Activated naive CD8-positive, alpha-beta T cell treated with anti-CD3 and anti-CD28 coated beads, Interleukin-2, amount 10 ng/mL, durations not matched to agents 7 days and 5 days (primary cell): Measurements from ENCODE around the gene CCDC170. TPM values are rescaled to one million over a fixed set of nuclear protein-coding genes. Genes with fewer than 3 reads are reported as not detected.

Experiments
- ATAC-seq: fragments of 150-1000 bp; cut with Tn5 transposase; one replicate; pipeline ENCODE4 v1.10.0; 2021; ENCODE audit warnings: low read depth, moderate library complexity
- POLR2A ChIA-PET: fragments of 350-600 bp; sonication (Branson Sonifier 250); formaldehyde crosslinking; loops from one replicate; lab custom pipeline; 2021; ENCODE audit warnings: antibody characterized with exemption; lab: Charles Lee
- DNase-seq: peaks from one replicate; pipeline ENCODE4 v3.0.0; 2021
- H3K27ac Mint-ChIP-seq: one replicate; pipeline ENCODE4 v1.8.0; 2022; ENCODE audit warnings: mild to moderate bottlenecking, mixed read lengths
- H3K27me3 Mint-ChIP-seq: one replicate; pipeline ENCODE4 v1.8.0; 2022; ENCODE audit warnings: mild to moderate bottlenecking, moderate library complexity, mixed read lengths
- H3K36me3 Mint-ChIP-seq: one replicate; pipeline ENCODE4 v1.8.0; 2021; ENCODE audit warnings: mild to moderate bottlenecking, mixed read lengths
- H3K4me1 Mint-ChIP-seq: one replicate; pipeline ENCODE4 v1.8.0; 2021; ENCODE audit warnings: mixed read lengths
- H3K4me3 Mint-ChIP-seq: one replicate; pipeline ENCODE4 v1.8.0; 2022; ENCODE audit warnings: mild to moderate bottlenecking, moderate library complexity, mixed read lengths
- H3K9me3 Mint-ChIP-seq: one replicate; pipeline ENCODE4 v1.8.0; 2021; ENCODE audit warnings: mixed read lengths
- total RNA-seq, 2 experiments: library from RNA; stranded (reverse); gene quantifications; one replicate each; pipeline ENCODE4 v1.2.3, GENCODE V29; 2021

CCDC170 gene
- total RNA-seq, 2 experiments from 2014 or later, result not detected

GRCh38 chr6:151576633-151577032 is 82.8 kb downstream of the CCDC170 start:
- POLR2A ChIA-PET, result no interaction called here
- H3K36me3 Mint-ChIP-seq, result no peaks in the 10 kb centered on the region
- ATAC-seq (no peak), DNase-seq (no peak)
- no peaks in the 10 kb centered on the region for H3K27me3 Mint-ChIP-seq
- H3K9me3 Mint-ChIP-seq, result no peaks in the 10 kb centered on the region
- no peak overlapping the region for H3K4me3 Mint-ChIP-seq
- no peak overlapping the region for H3K27ac Mint-ChIP-seq
- no peaks in the 10 kb centered on the region for H3K4me1 Mint-ChIP-seq

GRCh38 chr6:151577257-151577656 is 83.4 kb downstream of the CCDC170 start:
- ATAC-seq (no peak), DNase-seq (no peak)
- Mint-ChIP-seq H3K4me1 (no peaks in the 10 kb centered on the region), H3K27ac (no peak overlapping the region), H3K27me3 (no peaks in the 10 kb centered on the region), H3K4me3 (no peak overlapping the region), H3K36me3 (no peaks in the 10 kb centered on the region), H3K9me3 (no peaks in the 10 kb centered on the region)
- POLR2A ChIA-PET, result no interaction called here

GRCh38 chr6:151585741-151586140 is 91.9 kb downstream of the CCDC170 start:
- no peaks in the 10 kb centered on the region for H3K9me3 Mint-ChIP-seq
- H3K27me3 Mint-ChIP-seq, result peaks cover 4% of the 10 kb centered on the region
- H3K4me1 Mint-ChIP-seq, result no peaks in the 10 kb centered on the region
- no peak overlapping the region for H3K27ac Mint-ChIP-seq
- DNase-seq, result no peak
- H3K4me3 Mint-ChIP-seq, result no peak overlapping the region
- ATAC-seq, result no peak
- no peaks in the 10 kb centered on the region for H3K36me3 Mint-ChIP-seq
- POLR2A ChIA-PET, result no interaction called here

DNA sequence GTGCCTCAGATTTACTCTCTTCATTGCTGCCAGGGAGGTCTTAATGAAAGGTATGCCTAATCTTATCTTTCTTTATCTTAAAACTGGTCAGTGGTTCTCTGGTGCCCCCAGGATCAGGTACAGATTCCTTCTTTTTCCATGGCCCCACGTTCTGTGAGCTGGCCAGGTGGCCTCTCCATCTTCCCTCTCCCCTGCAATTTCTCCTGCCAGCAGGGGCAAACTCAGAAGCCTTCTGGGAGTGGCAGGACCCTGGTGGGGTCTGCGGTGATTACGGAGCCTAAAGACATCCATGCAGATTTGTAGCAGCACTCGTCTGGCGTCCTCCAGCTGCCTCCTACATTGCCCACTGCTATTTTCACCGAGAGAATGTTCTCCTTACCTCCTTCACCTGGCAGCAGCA is 95.8 kb downstream of the CCDC170 start:
- H3K4me1 Mint-ChIP-seq, result no peaks in the 10 kb centered on the region
- H3K27ac Mint-ChIP-seq, result no peak overlapping the region
- POLR2A ChIA-PET, result no interaction called here
- peaks cover 5% of the 10 kb centered on the region for H3K27me3 Mint-ChIP-seq
- DNase-seq (no peak), ATAC-seq (no peak)
- H3K4me3 Mint-ChIP-seq, result no peak overlapping the region
- no peaks in the 10 kb centered on the region for H3K36me3 Mint-ChIP-seq
- peaks cover 2% of the 10 kb centered on the region for H3K9me3 Mint-ChIP-seq

GRCh38 chr6:151590742-151591141 is 96.9 kb downstream of the CCDC170 start:
- Mint-ChIP-seq H3K4me1 (no peaks in the 10 kb centered on the region), H3K4me3 (no peak overlapping the region), H3K9me3 (peaks cover 2% of the 10 kb centered on the region), H3K36me3 (no peaks in the 10 kb centered on the region), H3K27me3 (peaks cover 5% of the 10 kb centered on the region), H3K27ac (no peak overlapping the region)
- ATAC-seq, result no peak
- DNase-seq, result no peak
- POLR2A ChIA-PET, result no interaction called here

GRCh38 chr6:151592449-151593159 is 98.8 kb downstream of the CCDC170 start:
- H3K27me3 Mint-ChIP-seq, result peaks cover 5% of the 10 kb centered on the region
- no peaks in the 10 kb centered on the region for H3K4me1 Mint-ChIP-seq
- no peak for DNase-seq
- H3K36me3 Mint-ChIP-seq, result no peaks in the 10 kb centered on the region
- H3K4me3 Mint-ChIP-seq, result no peak overlapping the region
- no peak for ATAC-seq
- POLR2A ChIA-PET, result no interaction called here
- H3K27ac Mint-ChIP-seq, result no peak overlapping the region
- peaks cover 2% of the 10 kb centered on the region for H3K9me3 Mint-ChIP-seq

DNA sequence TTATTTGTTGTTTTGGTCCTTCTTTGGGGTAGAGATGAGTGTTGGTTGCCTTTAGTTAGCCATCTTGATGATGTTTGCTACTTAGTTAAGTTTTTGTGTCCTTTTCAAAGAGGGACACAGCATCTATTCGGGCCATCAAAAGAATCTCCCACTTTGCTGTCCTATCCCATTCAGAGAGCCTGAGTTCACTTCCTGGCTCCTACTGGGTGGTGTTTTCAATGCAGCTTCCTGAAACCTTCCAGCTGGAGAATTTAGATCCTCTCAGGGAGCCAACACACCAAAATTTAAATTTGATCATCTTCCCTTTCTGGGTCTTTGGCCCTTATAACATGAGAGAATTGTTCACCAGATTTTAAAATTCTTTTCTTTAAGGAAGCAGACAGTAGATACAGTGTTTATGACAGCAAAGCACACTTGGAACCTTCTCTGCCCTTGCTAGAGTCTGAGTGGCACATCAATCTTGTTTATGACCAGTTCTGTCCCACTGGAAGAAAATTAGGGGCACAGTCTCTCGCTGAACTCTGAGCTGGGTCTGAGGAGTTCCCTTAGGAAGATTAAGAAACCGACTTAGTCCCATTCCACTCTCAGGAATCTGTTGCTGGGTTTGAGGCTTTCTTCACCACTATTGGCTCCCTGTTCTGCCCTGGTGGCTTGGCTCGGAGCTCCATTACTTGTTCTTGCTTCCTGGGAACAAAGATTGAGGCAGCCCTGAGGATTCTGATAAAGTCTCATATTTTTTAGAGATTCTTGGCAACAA is 115.5 kb downstream of the CCDC170 start:
- H3K9me3 Mint-ChIP-seq, result peaks cover 3% of the 10 kb centered on the region
- no peak for DNase-seq
- no peak for ATAC-seq
- peaks cover 4% of the 10 kb centered on the region for H3K27me3 Mint-ChIP-seq
- H3K36me3 Mint-ChIP-seq, result no peaks in the 10 kb centered on the region
- no peaks in the 10 kb centered on the region for H3K4me1 Mint-ChIP-seq
- H3K4me3 Mint-ChIP-seq, result no peak overlapping the region
- POLR2A ChIA-PET, result no interaction called here
- H3K27ac Mint-ChIP-seq, result no peak overlapping the region

DNA sequence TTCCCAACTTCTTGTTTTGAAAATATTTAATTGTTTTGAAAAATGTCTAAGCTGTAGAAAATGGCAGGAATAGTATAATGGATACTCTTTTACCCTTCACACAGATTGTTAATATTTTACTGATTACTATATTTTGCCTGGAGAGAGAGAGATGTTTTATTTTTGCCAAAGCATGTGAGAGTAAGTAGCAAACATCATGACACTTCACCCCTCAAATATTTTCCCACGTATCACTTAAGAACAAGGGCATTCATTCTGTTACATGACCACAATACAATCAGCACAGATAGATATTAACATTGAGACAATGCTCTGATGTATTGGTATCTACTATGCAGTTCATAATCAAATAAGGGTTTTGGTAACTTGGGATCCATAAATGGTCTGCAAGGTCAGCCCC is 116.5 kb downstream of the CCDC170 start:
- DNase-seq, result no peak
- H3K4me3 Mint-ChIP-seq, result no peak overlapping the region
- no peak for ATAC-seq
- H3K4me1 Mint-ChIP-seq, result no peaks in the 10 kb centered on the region
- H3K27me3 Mint-ChIP-seq, result peaks cover 10% of the 10 kb centered on the region
- H3K9me3 Mint-ChIP-seq, result peaks cover 3% of the 10 kb centered on the region
- POLR2A ChIA-PET, result no interaction called here
- H3K36me3 Mint-ChIP-seq, result no peaks in the 10 kb centered on the region
- no peak overlapping the region for H3K27ac Mint-ChIP-seq

GRCh38 chr6:151614630-151615029 is 120.8 kb downstream of the CCDC170 start:
- no peaks in the 10 kb centered on the region for H3K4me1 Mint-ChIP-seq
- H3K27ac Mint-ChIP-seq, result no peak overlapping the region
- ATAC-seq, result no peak
- H3K9me3 Mint-ChIP-seq, result no peaks in the 10 kb centered on the region
- no peaks in the 10 kb centered on the region for H3K36me3 Mint-ChIP-seq
- no peak for DNase-seq
- H3K27me3 Mint-ChIP-seq, result peaks cover 6% of the 10 kb centered on the region
- POLR2A ChIA-PET, result no interaction called here
- H3K4me3 Mint-ChIP-seq, result no peak overlapping the region

DNA sequence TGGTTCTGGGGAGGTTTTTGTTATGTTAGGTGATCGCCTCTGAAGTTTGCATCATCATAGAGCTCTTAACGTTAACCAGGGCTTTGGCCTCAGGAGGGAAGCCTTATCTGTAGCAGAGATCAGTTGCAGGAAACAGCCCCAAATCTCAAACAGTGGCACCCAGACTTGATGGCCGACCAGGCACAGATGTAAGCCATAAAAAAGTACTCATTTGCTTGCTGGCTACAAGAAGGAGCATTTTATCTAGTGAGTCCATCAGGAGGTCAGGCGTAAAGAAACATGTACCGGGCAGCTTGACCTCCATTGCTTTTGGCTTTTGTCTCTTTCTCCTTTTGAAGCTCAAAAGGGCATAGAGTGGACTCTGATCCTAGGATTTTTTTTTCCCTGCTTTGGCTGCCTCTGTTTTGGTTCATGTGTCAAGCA is 122.3 kb downstream of the CCDC170 start:
- Mint-ChIP-seq H3K27ac (no peak overlapping the region), H3K36me3 (no peaks in the 10 kb centered on the region), H3K4me3 (no peak overlapping the region), H3K4me1 (no peaks in the 10 kb centered on the region), H3K27me3 (peaks cover 6% of the 10 kb centered on the region), H3K9me3 (no peaks in the 10 kb centered on the region)
- DNase-seq, result no peak
- POLR2A ChIA-PET, result no interaction called here
- no peak for ATAC-seq

- POLR2A ChIA-PET, result no interaction called here
- DNase-seq (no peak), ATAC-seq (no peak)
- no peaks in the 10 kb centered on the region for H3K4me1 Mint-ChIP-seq
- H3K27me3 Mint-ChIP-seq, result peaks cover 6% of the 10 kb centered on the region
- H3K4me3 Mint-ChIP-seq, result no peak overlapping the region
- H3K27ac Mint-ChIP-seq, result no peak overlapping the region
- no peaks in the 10 kb centered on the region for H3K9me3 Mint-ChIP-seq
- H3K36me3 Mint-ChIP-seq, result no peaks in the 10 kb centered on the region
Measured at GRCh38 chr6:151616600-151616999, 122.8 kb downstream of the CCDC170 start.

- no peaks in the 10 kb centered on the region for H3K36me3 Mint-ChIP-seq
- peaks cover 6% of the 10 kb centered on the region for H3K27me3 Mint-ChIP-seq
- no peak overlapping the region for H3K27ac Mint-ChIP-seq
- no peaks in the 10 kb centered on the region for H3K9me3 Mint-ChIP-seq
- POLR2A ChIA-PET, result no interaction called here
- ATAC-seq (no peak), DNase-seq (no peak)
- H3K4me3 Mint-ChIP-seq, result no peak overlapping the region
- no peaks in the 10 kb centered on the region for H3K4me1 Mint-ChIP-seq
Measured at GRCh38 chr6:151617539-151617938, 123.7 kb downstream of the CCDC170 start.

GRCh38 chr6:151618717-151619116 is 124.9 kb downstream of the CCDC170 start:
- peaks cover 6% of the 10 kb centered on the region for H3K27me3 Mint-ChIP-seq
- DNase-seq (no peak), ATAC-seq (no peak)
- POLR2A ChIA-PET, result no interaction called here
- no peak overlapping the region for H3K27ac Mint-ChIP-seq
- no peaks in the 10 kb centered on the region for H3K9me3 Mint-ChIP-seq
- H3K4me1 Mint-ChIP-seq, result no peaks in the 10 kb centered on the region
- no peak overlapping the region for H3K4me3 Mint-ChIP-seq
- no peaks in the 10 kb centered on the region for H3K36me3 Mint-ChIP-seq

GRCh38 chr6:151620179-151620578 is 126.4 kb downstream of the CCDC170 start:
- Mint-ChIP-seq H3K36me3 (no peaks in the 10 kb centered on the region), H3K27me3 (peaks cover under 1% of the 10 kb centered on the region), H3K4me3 (no peak overlapping the region), H3K9me3 (no peaks in the 10 kb centered on the region), H3K27ac (no peak overlapping the region), H3K4me1 (no peaks in the 10 kb centered on the region)
- POLR2A ChIA-PET, result no interaction called here
- DNase-seq (no peak), ATAC-seq (no peak)
